H1 (cell line): ENCODE data around the gene RIPOR2. TPM values are rescaled to one million over a fixed set of nuclear protein-coding genes. Genes with fewer than 3 reads are reported as not detected.

Source experiments
- CHD2 ChIP-seq: IDR thresholded peaks from 2 replicates; pipeline ENCODE4 v1.6.1; 2012; ENCODE audit warnings: low read length, improper control_type of control experiment
- EGR1 ChIP-seq: IDR thresholded peaks from 2 replicates; pipeline ENCODE4 v1.6.1; 2011; ENCODE audit warnings: low read depth, low read length, borderline replicate concordance
- FOSL1 ChIP-seq: IDR thresholded peaks from 2 replicates; pipeline ENCODE4 v1.6.1; 2011; ENCODE audit warnings: mild to moderate bottlenecking, low read depth, low read length, moderate library complexity; ENCODE audit not compliant: insufficient read depth
- RBBP5 ChIP-seq: IDR thresholded peaks from 2 replicates; pipeline ENCODE4 v1.7.1; 2012; ENCODE audit warnings: low read depth, mild to moderate bottlenecking, inconsistent platforms, low read length, moderate library complexity, borderline replicate concordance
- RNF2 ChIP-seq: fragments of 200-900, 300-1000 bp; sonication (generic); IDR thresholded peaks from 2 replicates; pipeline ENCODE4 v1.7.1; 2016; ENCODE audit warnings: borderline replicate concordance, low read depth, mild to moderate bottlenecking, antibody characterized with exemption, low read length; ENCODE audit not compliant: poor library complexity, severe bottlenecking; ENCODE audit errors: missing control alignments
- SIN3A ChIP-seq, 2 experiments: IDR thresholded peaks in 1 of 2; conservative IDR thresholded peaks in 1 of 2; 2 replicates each; pipeline ENCODE4 v1.6.1; 2011 to 2012; ENCODE audit warnings: low read length in 2 of 2, improper control_type of control experiment in 1 of 2, low read depth in 1 of 2, mild to moderate bottlenecking in 1 of 2
- SP1 ChIP-seq: IDR thresholded peaks from 2 replicates; pipeline ENCODE4 v1.6.1; 2011; ENCODE audit warnings: low read depth, low read length
- TEAD4 ChIP-seq: IDR thresholded peaks from 2 replicates; pipeline ENCODE4 v1.6.1; 2012; ENCODE audit warnings: low read depth, low read length, inconsistent platforms, mixed read lengths
- YY1 ChIP-seq: IDR thresholded peaks from 2 replicates; pipeline ENCODE4 v1.6.1; 2011; ENCODE audit warnings: low read depth, mild to moderate bottlenecking, low read length
- polyA plus RNA-seq, 7 experiments: library from polyadenylated mRNA; depleted of rRNA in 3 of 7; stranded (reverse) in 5 of 7; unstranded in 2 of 7; fragments of >200 nt in 5 of 7; fragments of 200-250 nt in 2 of 7; gene quantifications; 1 replicate in 5 of 7; 2 replicates in 1 of 7; 4 replicates in 1 of 7; pipeline versions ENCODE4 v1.2.1 to v1.2.3, GENCODE V29; 2011 to 2013; ENCODE audit warnings: missing spikeins in 2 of 7, mixed read lengths in 2 of 7
- total RNA-seq: library from RNA; stranded (reverse); fragmentation: NEBNext Ultra II Directional; extraction: Animal tissue kit (Norgen Biotek cat#: 25700); gene quantifications from 2 replicates; pipeline ENCODE4 v1.2.1, GENCODE V29; 2021
- TF ChIP-seq, protein P1 (sequence below): fragments of 300-600 bp; sonication (generic); IDR thresholded peaks from 2 replicates; pipeline ENCODE4 v1.7.1; 2012; ENCODE audit warnings: low read length, moderate library complexity, mild to moderate bottlenecking, inconsistent platforms; ENCODE audit not compliant: insufficient replicate concordance

RIPOR2 gene
- total and polyA plus RNA-seq, 2 of the 8 experiments (the other 6 are each of a cell fraction or from before 2014, with no cell fraction given), result 16.7 to 45.6 TPM

DNA sequence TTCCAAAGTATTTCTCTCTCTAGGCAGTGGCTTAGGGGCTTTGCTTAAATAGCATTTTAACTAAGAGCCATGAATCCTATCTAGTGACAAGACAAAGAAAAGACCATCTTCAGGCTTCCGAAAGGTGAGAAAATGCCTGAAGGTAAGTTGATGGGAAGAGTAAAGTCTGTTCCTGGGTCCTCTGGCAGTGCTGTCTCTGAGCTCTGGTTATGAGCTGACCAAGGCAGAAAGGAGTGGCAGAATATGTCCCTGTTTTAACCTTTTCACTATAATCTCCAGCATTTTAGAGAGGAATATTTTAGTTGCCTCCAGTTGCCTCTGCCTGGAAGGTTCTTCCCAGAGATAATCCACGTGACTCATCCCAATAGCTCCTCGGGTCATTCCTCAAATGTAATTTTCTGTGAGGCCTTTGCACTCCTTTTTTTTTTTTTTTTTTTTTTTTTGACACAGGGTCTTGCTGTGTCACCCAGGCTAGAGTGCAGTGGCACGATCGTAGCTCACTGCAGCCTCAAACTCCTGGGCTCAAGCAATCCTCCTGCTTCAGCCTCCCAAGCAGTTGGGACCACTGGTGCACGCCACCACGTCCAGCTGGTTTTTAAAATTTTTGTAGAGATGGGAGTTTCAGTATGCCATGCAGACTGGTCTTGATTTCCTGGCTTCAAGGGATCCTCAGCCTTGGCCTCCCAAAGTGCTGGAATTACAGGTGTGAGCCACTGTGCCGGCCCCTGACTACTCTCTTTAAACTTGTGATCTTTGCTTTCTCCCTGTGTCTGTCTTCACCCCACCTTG, 133.3 kb downstream of the RIPOR2 start (continued):
- TF ChIP-seq, protein P1, sequence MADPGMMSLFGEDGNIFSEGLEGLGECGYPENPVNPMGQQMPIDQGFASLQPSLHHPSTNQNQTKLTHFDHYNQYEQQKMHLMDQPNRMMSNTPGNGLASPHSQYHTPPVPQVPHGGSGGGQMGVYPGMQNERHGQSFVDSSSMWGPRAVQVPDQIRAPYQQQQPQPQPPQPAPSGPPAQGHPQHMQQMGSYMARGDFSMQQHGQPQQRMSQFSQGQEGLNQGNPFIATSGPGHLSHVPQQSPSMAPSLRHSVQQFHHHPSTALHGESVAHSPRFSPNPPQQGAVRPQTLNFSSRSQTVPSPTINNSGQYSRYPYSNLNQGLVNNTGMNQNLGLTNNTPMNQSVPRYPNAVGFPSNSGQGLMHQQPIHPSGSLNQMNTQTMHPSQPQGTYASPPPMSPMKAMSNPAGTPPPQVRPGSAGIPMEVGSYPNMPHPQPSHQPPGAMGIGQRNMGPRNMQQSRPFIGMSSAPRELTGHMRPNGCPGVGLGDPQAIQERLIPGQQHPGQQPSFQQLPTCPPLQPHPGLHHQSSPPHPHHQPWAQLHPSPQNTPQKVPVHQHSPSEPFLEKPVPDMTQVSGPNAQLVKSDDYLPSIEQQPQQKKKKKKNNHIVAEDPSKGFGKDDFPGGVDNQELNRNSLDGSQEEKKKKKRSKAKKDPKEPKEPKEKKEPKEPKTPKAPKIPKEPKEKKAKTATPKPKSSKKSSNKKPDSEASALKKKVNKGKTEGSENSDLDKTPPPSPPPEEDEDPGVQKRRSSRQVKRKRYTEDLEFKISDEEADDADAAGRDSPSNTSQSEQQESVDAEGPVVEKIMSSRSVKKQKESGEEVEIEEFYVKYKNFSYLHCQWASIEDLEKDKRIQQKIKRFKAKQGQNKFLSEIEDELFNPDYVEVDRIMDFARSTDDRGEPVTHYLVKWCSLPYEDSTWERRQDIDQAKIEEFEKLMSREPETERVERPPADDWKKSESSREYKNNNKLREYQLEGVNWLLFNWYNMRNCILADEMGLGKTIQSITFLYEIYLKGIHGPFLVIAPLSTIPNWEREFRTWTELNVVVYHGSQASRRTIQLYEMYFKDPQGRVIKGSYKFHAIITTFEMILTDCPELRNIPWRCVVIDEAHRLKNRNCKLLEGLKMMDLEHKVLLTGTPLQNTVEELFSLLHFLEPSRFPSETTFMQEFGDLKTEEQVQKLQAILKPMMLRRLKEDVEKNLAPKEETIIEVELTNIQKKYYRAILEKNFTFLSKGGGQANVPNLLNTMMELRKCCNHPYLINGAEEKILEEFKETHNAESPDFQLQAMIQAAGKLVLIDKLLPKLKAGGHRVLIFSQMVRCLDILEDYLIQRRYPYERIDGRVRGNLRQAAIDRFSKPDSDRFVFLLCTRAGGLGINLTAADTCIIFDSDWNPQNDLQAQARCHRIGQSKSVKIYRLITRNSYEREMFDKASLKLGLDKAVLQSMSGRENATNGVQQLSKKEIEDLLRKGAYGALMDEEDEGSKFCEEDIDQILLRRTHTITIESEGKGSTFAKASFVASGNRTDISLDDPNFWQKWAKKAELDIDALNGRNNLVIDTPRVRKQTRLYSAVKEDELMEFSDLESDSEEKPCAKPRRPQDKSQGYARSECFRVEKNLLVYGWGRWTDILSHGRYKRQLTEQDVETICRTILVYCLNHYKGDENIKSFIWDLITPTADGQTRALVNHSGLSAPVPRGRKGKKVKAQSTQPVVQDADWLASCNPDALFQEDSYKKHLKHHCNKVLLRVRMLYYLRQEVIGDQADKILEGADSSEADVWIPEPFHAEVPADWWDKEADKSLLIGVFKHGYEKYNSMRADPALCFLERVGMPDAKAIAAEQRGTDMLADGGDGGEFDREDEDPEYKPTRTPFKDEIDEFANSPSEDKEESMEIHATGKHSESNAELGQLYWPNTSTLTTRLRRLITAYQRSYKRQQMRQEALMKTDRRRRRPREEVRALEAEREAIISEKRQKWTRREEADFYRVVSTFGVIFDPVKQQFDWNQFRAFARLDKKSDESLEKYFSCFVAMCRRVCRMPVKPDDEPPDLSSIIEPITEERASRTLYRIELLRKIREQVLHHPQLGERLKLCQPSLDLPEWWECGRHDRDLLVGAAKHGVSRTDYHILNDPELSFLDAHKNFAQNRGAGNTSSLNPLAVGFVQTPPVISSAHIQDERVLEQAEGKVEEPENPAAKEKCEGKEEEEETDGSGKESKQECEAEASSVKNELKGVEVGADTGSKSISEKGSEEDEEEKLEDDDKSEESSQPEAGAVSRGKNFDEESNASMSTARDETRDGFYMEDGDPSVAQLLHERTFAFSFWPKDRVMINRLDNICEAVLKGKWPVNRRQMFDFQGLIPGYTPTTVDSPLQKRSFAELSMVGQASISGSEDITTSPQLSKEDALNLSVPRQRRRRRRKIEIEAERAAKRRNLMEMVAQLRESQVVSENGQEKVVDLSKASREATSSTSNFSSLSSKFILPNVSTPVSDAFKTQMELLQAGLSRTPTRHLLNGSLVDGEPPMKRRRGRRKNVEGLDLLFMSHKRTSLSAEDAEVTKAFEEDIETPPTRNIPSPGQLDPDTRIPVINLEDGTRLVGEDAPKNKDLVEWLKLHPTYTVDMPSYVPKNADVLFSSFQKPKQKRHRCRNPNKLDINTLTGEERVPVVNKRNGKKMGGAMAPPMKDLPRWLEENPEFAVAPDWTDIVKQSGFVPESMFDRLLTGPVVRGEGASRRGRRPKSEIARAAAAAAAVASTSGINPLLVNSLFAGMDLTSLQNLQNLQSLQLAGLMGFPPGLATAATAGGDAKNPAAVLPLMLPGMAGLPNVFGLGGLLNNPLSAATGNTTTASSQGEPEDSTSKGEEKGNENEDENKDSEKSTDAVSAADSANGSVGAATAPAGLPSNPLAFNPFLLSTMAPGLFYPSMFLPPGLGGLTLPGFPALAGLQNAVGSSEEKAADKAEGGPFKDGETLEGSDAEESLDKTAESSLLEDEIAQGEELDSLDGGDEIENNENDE, result no peak
- TF ChIP-seq YY1 (no peak), CHD2 (no peak), EGR1 (no peak), SP1 (no peak), TEAD4 (no peak), SIN3A (conservative IDR thresholded peaks at IDR 0.05 in 1 of 2, IDR thresholded peaks at IDR 0.05 in 1 of 2; ENCODE audit: low read depth in 1 of 2, low read length in 2 of 2) (no peak), FOSL1 (no peak), RBBP5 (no peak), RNF2 (no peak)
